Spleen (tissue), 11 donors: ENCODE data around the gene CPA2. TPM values are rescaled to one million over a fixed set of nuclear protein-coding genes. Genes with fewer than 3 reads are reported as not detected.

ENCODE experiments used
- DNase-seq: peaks from one replicate; pipeline ENCODE4 v3.0.0-alpha.2; 2020
- H3K27ac ChIP-seq, 8 donors: fragments of 200-600 bp; sonication (generic) in 7 of 8; 1 replicate in 4 of 8; 2 replicates in 4 of 8; pipeline versions ENCODE4 v1.5.0 to v1.8.0; 2016 to 2021; ENCODE audit warnings: inconsistent platforms in 4 of 8, mild to moderate bottlenecking in 4 of 8, moderate library complexity in 1 of 8
- H3K27me3 ChIP-seq, 7 donors: fragments of 200-600 bp; sonication (generic) in 6 of 7; replicated peaks in 1 of 7; 1 replicate in 4 of 7; 2 replicates in 3 of 7; pipeline versions ENCODE4 v1.5.0 to v1.8.0; 2016 to 2021; ENCODE audit warnings: inconsistent platforms in 3 of 7, mild to moderate bottlenecking in 1 of 7
- H3K36me3 ChIP-seq, 6 donors: fragments of 200-600 bp; sonication (generic) in 5 of 6; 1 replicate in 4 of 6; 2 replicates in 2 of 6; pipeline versions ENCODE4 v1.5.0 to v1.8.0; 2016 to 2021; ENCODE audit warnings: inconsistent platforms in 2 of 6
- H3K4me1 ChIP-seq, 6 donors: fragments of 200-600 bp; sonication (generic) in 5 of 6; 1 replicate in 3 of 6; 2 replicates in 3 of 6; pipeline versions ENCODE4 v1.5.0 to v1.8.0; 2016 to 2021; ENCODE audit warnings: inconsistent platforms in 3 of 6
- H3K4me3 ChIP-seq, 8 donors: fragments of 200-600 bp; sonication (generic) in 7 of 8; 1 replicate in 4 of 8; 2 replicates in 4 of 8; pipeline versions ENCODE4 v1.5.0 to v1.8.0; 2016 to 2021; ENCODE audit warnings: inconsistent platforms in 4 of 8, mild to moderate bottlenecking in 4 of 8, moderate library complexity in 2 of 8
- H3K9me3 ChIP-seq, 8 donors: fragments of 200-600 bp; sonication (generic) in 7 of 8; 1 replicate in 4 of 8; 2 replicates in 4 of 8; pipeline versions ENCODE4 v1.5.0 to v1.8.0; 2016 to 2021; ENCODE audit warnings: inconsistent platforms in 4 of 8
- CTCF ChIP-seq, 11 experiments: fragments of 200-600 bp in 7 of 11; fragments of 450-650 bp in 4 of 11; sonication (generic) in 4 of 11; IDR thresholded peaks in 8 of 11; conservative IDR thresholded peaks in 3 of 11; 1 replicate in 7 of 11; 2 replicates in 4 of 11; pipeline versions ENCODE4 v1.4.0 to v1.8.0; 2016 to 2021; ENCODE audit warnings: antibody characterized with exemption in 11 of 11, inconsistent platforms in 4 of 11, mild to moderate bottlenecking in 1 of 11
- POLR2A ChIP-seq, 3 donors: fragments of 450-650 bp; IDR thresholded peaks; one replicate each; pipeline ENCODE4 v1.5.1; 2017; ENCODE audit warnings: antibody characterized with exemption in 3 of 3, mild to moderate bottlenecking in 1 of 3
- POLR2AphosphoS5 ChIP-seq, 3 donors: sonication (generic); formaldehyde crosslinking; IDR thresholded peaks; one replicate each; pipeline ENCODE4 v1.5.1; 2017; ENCODE audit warnings: antibody characterized with exemption in 3 of 3
- WGBS, 5 donors: extraction: QIAGEN DNeasy Blood & Tissue Kit in 3 of 5; methylation state at CpG; one replicate each; pipeline versions ENCODE4 v1.1.5 to v1.1.7; 2013 to 2018; 5-methylcytosine and 5-hydroxymethylcytosine counted together
- intact Hi-C: fragments of 100-400 bp; cut with DNase I; formaldehyde crosslinking; loops from one replicate; pipeline ENCODE4 v1.15.0; 2023; ENCODE audit warnings: low total_unique reads
- polyA plus RNA-seq, 3 donors: library from polyadenylated mRNA; stranded (reverse); fragments of 200-250 nt; gene quantifications; one replicate each; pipeline ENCODE4 v1.2.1, GENCODE V29; 2013
- total RNA-seq, 7 donors: library from RNA; depleted of rRNA in 3 of 7; stranded (reverse); fragments of >200 nt in 3 of 7; fragmentation: NEBNext Ultra II Directional in 4 of 7; extraction: Animal tissue kit (Norgen Biotek cat#: 25700) in 4 of 7; gene quantifications; one replicate each; pipeline versions ENCODE4 v1.1.0 to v1.2.1, GENCODE V29; 2016 to 2021
- donor health status: healthy with polysubstance abuse.
- donor health status: DM: no; HTN: no; CAD: no; lungs with moderate emphysema.
- donor health status: DM: no; HTN: no; CAD: no.
- donor health status: Bipolar disorder and iron deficiency.
- donor health status: healthy.
- donor health status: DM: no; HTN: no; CAD: no.
- donor health status: DM: yes; HTN: yes; CAD: no.

CPA2 gene
- total and polyA plus RNA-seq, 10 donors: 0.13 to 1.5 (median 0.28) TPM; not detected in 5

GRCh38 chr7:130256704-130257103 is 10.0 kb upstream of the CPA2 start:
- DNase-seq: no peak
- no peak overlapping the region for H3K4me3 ChIP-seq
- H3K27me3 ChIP-seq: no peaks in the 10 kb centered on the region
- no peak overlapping the region for H3K27ac ChIP-seq
- TF ChIP-seq POLR2A (IDR thresholded peaks at IDR 0.05): no peak
- TF ChIP-seq POLR2AphosphoS5 (IDR thresholded peaks at IDR 0.05): no peak
- TF ChIP-seq CTCF (IDR thresholded peaks at IDR 0.05 in 8 of 11, conservative IDR thresholded peaks at IDR 0.05 in 3 of 11): no peak
- intact Hi-C loops: no loop called here
- H3K36me3 ChIP-seq: no peaks in the 10 kb centered on the region
- no peaks in the 10 kb centered on the region for H3K4me1 ChIP-seq
- peaks cover 0 to 85% (median 49%) of the 10 kb centered on the region in 8 donors for H3K9me3 ChIP-seq
- whole genome bisulfite sequencing, 5 donors: 71 to 90% (median 87%) methylated on average over 2 of the region's 2 CpGs

GRCh38 chr7:130258494-130259078 is 8.1 kb upstream of the CPA2 start:
- intact Hi-C loops: no loop called here
- H3K9me3 ChIP-seq: peaks cover 0 to 83% (median 46%) of the 10 kb centered on the region in 8 donors
- no peak for DNase-seq
- no peaks in the 10 kb centered on the region for H3K36me3 ChIP-seq
- H3K27me3 ChIP-seq: no peaks in the 10 kb centered on the region
- TF ChIP-seq POLR2AphosphoS5 (IDR thresholded peaks at IDR 0.05) (no peak), CTCF (IDR thresholded peaks at IDR 0.05 in 8 of 11, conservative IDR thresholded peaks at IDR 0.05 in 3 of 11) (no peak), POLR2A (IDR thresholded peaks at IDR 0.05) (no peak)
- no peak overlapping the region for H3K4me3 ChIP-seq
- 67 to 87% (median 69%) methylated on average over 1 of the region's 1 CpG for WGBS, 5 donors
- no peak overlapping the region for H3K27ac ChIP-seq
- no peaks in the 10 kb centered on the region for H3K4me1 ChIP-seq

GRCh38 chr7:130262448-130262847 is 4.2 kb upstream of the CPA2 start:
- WGBS, 5 donors: 65 to 78% (median 68%) methylated on average over 2 of the region's 2 CpGs

More at GRCh38 chr7:130262448-130262847, 4.2 kb upstream of the CPA2 start:
- intact Hi-C loops: no loop called here
- H3K36me3 ChIP-seq: no peaks in the 10 kb centered on the region
- H3K27ac ChIP-seq: no peak overlapping the region
- TF ChIP-seq POLR2A (IDR thresholded peaks at IDR 0.05): no peak
- no peak for TF ChIP-seq POLR2AphosphoS5 (IDR thresholded peaks at IDR 0.05)
- no peak for TF ChIP-seq CTCF (IDR thresholded peaks at IDR 0.05 in 8 of 11, conservative IDR thresholded peaks at IDR 0.05 in 3 of 11)
- peaks cover 0 to 45% (median 35%) of the 10 kb centered on the region in 8 donors for H3K9me3 ChIP-seq
- no peak for DNase-seq
- no peaks in the 10 kb centered on the region for H3K4me1 ChIP-seq
- no peaks in the 10 kb centered on the region for H3K27me3 ChIP-seq
- H3K4me3 ChIP-seq: no peak overlapping the region
